Cardiac muscle cell (in vitro differentiated cells and primary cell): Measurements from ENCODE around the gene SPEF2. TPM values are rescaled to one million over a fixed set of nuclear protein-coding genes. Genes with fewer than 3 reads are reported as not detected.
"Not testable (repeated sequence)": the region's sequence is repeated elsewhere in the genome, so short reads cannot be mapped to it uniquely, and the experiment has no call there.

Source experiments
- DNase-seq, 2 donors: peaks; one replicate each; pipeline versions ENCODE4 v3.0.0 to v3.0.0-alpha.2; 2010 to 2017; ENCODE audit warnings: low read depth in 1 of 2, low spot score in 1 of 2
- H3K27ac ChIP-seq: fragments of 200-600 bp; sonication (generic); 2 replicates; pipeline ENCODE4 v1.5.1; 2016
- H3K27me3 ChIP-seq: fragments of 200-600 bp; sonication (generic); 2 replicates; pipeline ENCODE4 v1.6.0; 2016; ENCODE audit warnings: control low read depth
- H3K36me3 ChIP-seq: fragments of 200-600 bp; sonication (generic); 2 replicates; pipeline ENCODE4 v1.5.1; 2016; ENCODE audit warnings: control low read depth
- H3K4me1 ChIP-seq: fragments of 200-600 bp; sonication (generic); 2 replicates; pipeline ENCODE4 v1.8.1; 2017; ENCODE audit warnings: low read depth, mild to moderate bottlenecking, mixed run types
- H3K4me3 ChIP-seq: fragments of 200-600 bp; sonication (generic); 2 replicates; pipeline ENCODE4 v1.5.1; 2016; ENCODE audit warnings: mild to moderate bottlenecking
- H3K9me3 ChIP-seq: fragments of 200-600 bp; sonication (generic); 2 replicates; pipeline ENCODE4 v1.5.1; 2017; ENCODE audit warnings: low read depth, mild to moderate bottlenecking, control low read depth
- polyA plus RNA-seq: library from polyadenylated mRNA; unstranded; fragments of >200 nt; fragmentation: Nextera tagmentation; extraction: Ambion mirVana; gene quantifications from 2 replicates; pipeline ENCODE4 v1.2.1, GENCODE V29; 2016
- total RNA-seq: library from RNA; depleted of rRNA; stranded (reverse); fragments of >200 nt; gene quantifications from 2 replicates; pipeline ENCODE4 v1.2.3, GENCODE V29; 2016
- TF ChIP-seq, protein P1 (sequence below): IDR thresholded peaks from 2 replicates; pipeline ENCODE4 v1.5.1; 2012; ENCODE audit warnings: low read depth, mild to moderate bottlenecking, low read length

The SPEF2 gene
- total and polyA plus RNA-seq, 2 experiments from 2014 or later, result 3.2 to 5.7 TPM

DNA sequence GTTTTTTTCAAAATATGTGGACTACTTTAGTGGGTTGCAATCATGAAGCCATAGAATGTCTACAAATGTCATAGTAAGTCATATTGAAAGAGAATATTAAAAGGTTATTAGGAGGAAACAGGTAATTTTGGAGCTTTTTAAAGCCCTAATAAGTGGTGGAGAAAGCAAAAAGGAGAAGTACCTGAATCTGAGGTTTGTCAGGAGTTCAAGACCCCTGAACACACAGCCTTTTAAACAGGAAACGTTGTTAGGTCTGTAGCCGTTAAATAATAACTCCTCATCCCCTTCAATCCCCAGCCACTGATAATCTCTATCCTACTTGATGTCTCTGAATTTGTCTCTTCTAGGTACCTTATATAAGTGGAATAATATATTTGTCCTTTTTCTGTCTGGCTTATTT is 51.1 kb downstream of the SPEF2 start:
- DNase-seq, result no peak
- no peaks in the 10 kb centered on the region for H3K4me1 ChIP-seq
- TF ChIP-seq, protein P1, sequence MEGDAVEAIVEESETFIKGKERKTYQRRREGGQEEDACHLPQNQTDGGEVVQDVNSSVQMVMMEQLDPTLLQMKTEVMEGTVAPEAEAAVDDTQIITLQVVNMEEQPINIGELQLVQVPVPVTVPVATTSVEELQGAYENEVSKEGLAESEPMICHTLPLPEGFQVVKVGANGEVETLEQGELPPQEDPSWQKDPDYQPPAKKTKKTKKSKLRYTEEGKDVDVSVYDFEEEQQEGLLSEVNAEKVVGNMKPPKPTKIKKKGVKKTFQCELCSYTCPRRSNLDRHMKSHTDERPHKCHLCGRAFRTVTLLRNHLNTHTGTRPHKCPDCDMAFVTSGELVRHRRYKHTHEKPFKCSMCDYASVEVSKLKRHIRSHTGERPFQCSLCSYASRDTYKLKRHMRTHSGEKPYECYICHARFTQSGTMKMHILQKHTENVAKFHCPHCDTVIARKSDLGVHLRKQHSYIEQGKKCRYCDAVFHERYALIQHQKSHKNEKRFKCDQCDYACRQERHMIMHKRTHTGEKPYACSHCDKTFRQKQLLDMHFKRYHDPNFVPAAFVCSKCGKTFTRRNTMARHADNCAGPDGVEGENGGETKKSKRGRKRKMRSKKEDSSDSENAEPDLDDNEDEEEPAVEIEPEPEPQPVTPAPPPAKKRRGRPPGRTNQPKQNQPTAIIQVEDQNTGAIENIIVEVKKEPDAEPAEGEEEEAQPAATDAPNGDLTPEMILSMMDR, result no peak
- H3K36me3 ChIP-seq, result no peaks in the 10 kb centered on the region
- H3K27me3 ChIP-seq, result no peaks in the 10 kb centered on the region
- no peak overlapping the region for H3K27ac ChIP-seq
- no peak overlapping the region for H3K4me3 ChIP-seq
- H3K9me3 ChIP-seq, result no peaks in the 10 kb centered on the region

DNA sequence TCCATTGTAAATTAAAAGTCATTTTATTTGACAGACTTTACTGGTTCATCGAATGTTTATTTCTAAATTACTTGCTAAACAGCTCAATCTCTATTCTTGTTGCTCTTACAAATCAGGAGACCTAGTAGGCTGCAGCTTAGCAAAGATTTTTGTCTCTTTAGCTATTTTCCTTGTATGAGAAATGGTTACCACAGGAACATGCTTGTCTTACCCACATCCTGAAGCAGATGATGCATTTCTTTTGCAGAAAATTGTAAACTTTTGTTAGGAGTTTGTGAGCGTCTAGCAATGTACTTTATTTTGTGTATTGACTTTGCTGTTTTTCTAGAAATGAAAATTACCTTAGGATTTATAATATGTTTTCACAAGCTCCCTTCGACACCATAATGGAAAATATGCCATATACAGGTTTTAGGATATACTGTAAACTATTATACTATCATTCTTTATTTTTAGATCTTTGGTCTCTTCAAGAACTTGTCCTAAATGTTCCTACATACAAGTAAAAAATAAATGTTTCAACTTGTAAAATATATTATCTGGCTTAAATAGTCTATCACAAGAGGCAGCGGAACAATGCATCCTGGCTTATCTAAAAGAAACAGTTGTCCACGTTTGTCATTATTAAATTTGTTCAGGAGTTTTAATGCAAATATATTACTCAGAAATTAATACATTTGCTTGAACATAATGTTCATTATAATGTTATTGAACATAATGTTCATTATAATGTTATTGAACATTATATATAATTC is 54.1 kb downstream of the SPEF2 start:
- H3K27ac ChIP-seq, result no peak overlapping the region
- H3K4me1 ChIP-seq, result no peaks in the 10 kb centered on the region
- DNase-seq, result no peak
- H3K27me3 ChIP-seq, result no peaks in the 10 kb centered on the region
- TF ChIP-seq, protein P1, result no peak
- H3K36me3 ChIP-seq, result no peaks in the 10 kb centered on the region
- no peak overlapping the region for H3K4me3 ChIP-seq
- H3K9me3 ChIP-seq, result no peaks in the 10 kb centered on the region

GRCh38 chr5:35672296-35672655 is 54.6 kb downstream of the SPEF2 start:
- H3K4me1 ChIP-seq, H3K27me3 ChIP-seq, H3K9me3 ChIP-seq, H3K27ac ChIP-seq, H3K36me3 ChIP-seq, H3K4me3 ChIP-seq, DNase-seq: not testable (repeated sequence)

- no peak for DNase-seq
- no peak overlapping the region for H3K27ac ChIP-seq
Measured at GRCh38 chr5:35672995-35673394, 55.3 kb downstream of the SPEF2 start.

DNA sequence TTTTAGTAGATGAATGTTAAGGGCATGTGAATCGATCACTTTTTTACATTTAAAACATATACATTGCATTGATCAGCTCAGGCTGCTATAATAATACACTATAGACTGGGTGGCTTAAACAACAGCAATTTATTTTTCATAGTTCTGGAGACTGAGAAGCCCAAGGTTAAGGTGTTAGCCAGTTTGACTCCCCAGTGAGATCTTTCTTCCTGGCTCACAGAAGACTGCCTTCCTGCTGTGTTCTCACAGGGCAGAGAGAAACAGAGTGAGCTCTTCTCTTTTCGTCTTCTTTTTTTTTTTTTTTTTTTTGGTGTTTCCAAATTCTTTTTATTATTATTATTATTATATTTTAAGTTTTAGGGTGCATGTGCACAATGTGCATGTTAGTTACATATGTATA is 56.4 kb downstream of the SPEF2 start:
- Histone ChIP-seq H3K9me3 (no peaks in the 10 kb centered on the region), H3K36me3 (no peaks in the 10 kb centered on the region), H3K27ac (no peak overlapping the region), H3K27me3 (no peaks in the 10 kb centered on the region), H3K4me3 (no peak overlapping the region), H3K4me1 (peaks cover 8% of the 10 kb centered on the region)
- DNase-seq, result no peak
- TF ChIP-seq, protein P1, result no peak

More at GRCh38 chr5:35672995-35673394, 55.3 kb downstream of the SPEF2 start:
- no peaks in the 10 kb centered on the region for H3K36me3 ChIP-seq
- H3K27me3 ChIP-seq, result no peaks in the 10 kb centered on the region
- H3K4me3 ChIP-seq, result no peak overlapping the region
- TF ChIP-seq, protein P1, result no peak
- H3K9me3 ChIP-seq, result no peaks in the 10 kb centered on the region
- peaks cover 8% of the 10 kb centered on the region for H3K4me1 ChIP-seq

GRCh38 chr5:35675392-35675791 is 57.7 kb downstream of the SPEF2 start:
- H3K4me1 ChIP-seq, result peaks cover 8% of the 10 kb centered on the region
- DNase-seq, result no peak
- no peak overlapping the region for H3K27ac ChIP-seq
- no peaks in the 10 kb centered on the region for H3K36me3 ChIP-seq
- H3K9me3 ChIP-seq, result no peaks in the 10 kb centered on the region
- TF ChIP-seq, protein P1, result no peak
- no peaks in the 10 kb centered on the region for H3K27me3 ChIP-seq
- no peak overlapping the region for H3K4me3 ChIP-seq
